H1 (cell line): ENCODE data around the gene SH3BP2. TPM values are rescaled to one million over a fixed set of nuclear protein-coding genes. Genes with fewer than 3 reads are reported as not detected.
A peak's percentile ranks its signal among the peaks of the same experiment; 100 is the strongest.

Experiments
- CTCF ChIA-PET: fragments of 300-600 bp; sonication (Branson Sonifier 250); formaldehyde crosslinking; loops from one replicate; lab custom pipeline; 2021; ENCODE audit not compliant: partially characterized antibody; lab: Charles Lee
- POLR2A ChIA-PET: fragments of 300-600 bp; sonication (Branson Sonifier 250); formaldehyde crosslinking; loops from one replicate; lab custom pipeline; 2021; ENCODE audit warnings: inconsistent platforms; ENCODE audit not compliant: partially characterized antibody; lab: Charles Lee
- DNase-seq, 2 experiments: peaks; one replicate each; pipeline versions ENCODE4 v3.0.0 to v3.0.0-alpha.2; 2010 to 2022; ENCODE audit warnings: low spot score in 2 of 2, low read depth in 1 of 2, mixed read lengths in 1 of 2
- FAIRE-seq: peaks from 2 replicates; lab custom pipeline; 2011; peaks lifted over from hg19 to GRCh38; lab: Jason Lieb, UNC
- H2AFZ ChIP-seq: 2 replicates; pipeline ENCODE4 v1.8.1; 2012; ENCODE audit warnings: low read length, inconsistent platforms
- H2AK5ac ChIP-seq: 2 replicates; pipeline ENCODE4 v1.6.1; 2013; ENCODE audit warnings: low read depth, low read length
- H2BK120ac ChIP-seq: replicated peaks from 2 replicates; pipeline ENCODE3; 2013; ENCODE audit warnings: low read depth, low read length, inconsistent platforms
- H2BK12ac ChIP-seq: 2 replicates; pipeline ENCODE4 v1.6.1; 2013; ENCODE audit warnings: low read depth, low read length
- H2BK15ac ChIP-seq: 2 replicates; pipeline ENCODE4 v1.6.1; 2013; ENCODE audit warnings: low read length
- H2BK20ac ChIP-seq: 2 replicates; pipeline ENCODE4 v1.6.1; 2013; ENCODE audit warnings: low read length
- H2BK5ac ChIP-seq: 2 replicates; pipeline ENCODE4 v1.6.1; 2013; ENCODE audit warnings: low read depth, low read length
- H3K14ac ChIP-seq: 2 replicates; pipeline ENCODE4 v1.6.1; 2013; ENCODE audit warnings: inconsistent platforms; ENCODE audit not compliant: insufficient read length
- H3K18ac ChIP-seq: 2 replicates; pipeline ENCODE4 v1.6.1; 2013; ENCODE audit warnings: low read length; ENCODE audit errors: extremely low read depth
- H3K23ac ChIP-seq: 2 replicates; pipeline ENCODE4 v1.6.1; 2013; ENCODE audit warnings: inconsistent platforms; ENCODE audit not compliant: insufficient read length
- H3K23me2 ChIP-seq: 2 replicates; pipeline ENCODE4 v1.6.1; 2013; ENCODE audit warnings: low read depth, low read length
- H3K27ac ChIP-seq: 2 replicates; pipeline ENCODE4 v1.6.1; 2011; ENCODE audit warnings: low read depth, low read length, inconsistent platforms
- H3K27me3 ChIP-seq, 4 experiments: replicated peaks in 1 of 4; 1 replicate in 1 of 4; 2 replicates in 3 of 4; pipeline versions ENCODE4 v1.6.1 to v1.8.1; 2011 to 2013; ENCODE audit warnings: low read length in 3 of 4, mild to moderate bottlenecking in 3 of 4, inconsistent platforms in 2 of 4, mixed read lengths in 2 of 4, moderate library complexity in 1 of 4; ENCODE audit not compliant: control insufficient read depth in 3 of 4, insufficient read depth in 3 of 4; ENCODE audit errors: extremely low read depth in 1 of 4
- H3K36me3 ChIP-seq, 4 experiments: 2 replicates each; pipeline versions ENCODE4 v1.6.1 to v1.8.1; 2011 to 2013; ENCODE audit warnings: mild to moderate bottlenecking in 4 of 4, low read length in 3 of 4, moderate library complexity in 2 of 4, control low read depth in 1 of 4, inconsistent platforms in 1 of 4; ENCODE audit not compliant: insufficient read depth in 4 of 4, control insufficient read depth in 2 of 4
- H3K4ac ChIP-seq: replicated peaks from 2 replicates; pipeline ENCODE3; 2013; ENCODE audit warnings: low read length, low read depth, mixed read lengths, inconsistent platforms; ENCODE audit not compliant: insufficient read length
- H3K4me1 ChIP-seq, 4 experiments: replicated peaks in 1 of 4; 1 replicate in 1 of 4; 2 replicates in 3 of 4; pipeline versions ENCODE4 v1.6.1 to v1.8.1; 2011 to 2013; ENCODE audit warnings: low read length in 3 of 4, inconsistent platforms in 2 of 4, mixed read lengths in 1 of 4; ENCODE audit not compliant: insufficient read depth in 4 of 4, control insufficient read depth in 3 of 4
- H3K4me2 ChIP-seq, 2 experiments: 2 replicates each; pipeline versions ENCODE4 v1.6.1 to v1.8.1; 2011 to 2013; ENCODE audit warnings: low read depth in 2 of 2, low read length in 2 of 2, control low read depth in 1 of 2, inconsistent platforms in 1 of 2, mild to moderate bottlenecking in 1 of 2; ENCODE audit not compliant: insufficient read depth in 1 of 2
- H3K4me3 ChIP-seq, 4 experiments: fragments of 200-600, 300-600 bp in 1 of 4; sonication (generic), shearing (Covaris generic), sonication (Bioruptor Twin) in 1 of 4; 2 replicates each; pipeline versions ENCODE4 v1.5.1 to v1.8.1; 2011 to 2016; ENCODE audit warnings: low read length in 4 of 4, low read depth in 3 of 4, control low read depth in 2 of 4, inconsistent platforms in 2 of 4, mild to moderate bottlenecking in 2 of 4, mixed read lengths in 1 of 4, moderate library complexity in 1 of 4; ENCODE audit not compliant: insufficient read depth in 2 of 4; ENCODE audit errors: extremely low read depth in 1 of 4
- H3K56ac ChIP-seq: replicated peaks from 2 replicates; pipeline ENCODE3; 2013; ENCODE audit warnings: low read depth, mild to moderate bottlenecking, mixed read lengths, low read length, inconsistent platforms; ENCODE audit not compliant: insufficient read length
- H3K79me1 ChIP-seq: 2 replicates; pipeline ENCODE4 v1.6.1; 2013; ENCODE audit warnings: low read depth, low read length, control low read depth
- H3K79me2 ChIP-seq, 2 experiments: 2 replicates each; pipeline versions ENCODE4 v1.6.1 to v1.8.1; 2012 to 2013; ENCODE audit warnings: low read length in 2 of 2, mild to moderate bottlenecking in 2 of 2, inconsistent platforms in 1 of 2; ENCODE audit not compliant: insufficient read depth in 2 of 2, control insufficient read depth in 1 of 2
- H3K9ac ChIP-seq, 4 experiments: replicated peaks in 1 of 4; 1 replicate in 1 of 4; 2 replicates in 3 of 4; pipeline versions ENCODE4 v1.6.1 to v1.8.1; 2011 to 2013; ENCODE audit warnings: low read depth in 3 of 4, low read length in 3 of 4, control low read depth in 2 of 4, mild to moderate bottlenecking in 2 of 4, moderate library complexity in 2 of 4, inconsistent platforms in 1 of 4; ENCODE audit errors: extremely low read depth in 1 of 4
- H3K9me3 ChIP-seq, 2 experiments: 2 replicates each; pipeline versions ENCODE4 v1.6.1 to v1.8.1; 2012 to 2013; ENCODE audit warnings: mild to moderate bottlenecking in 2 of 2, moderate library complexity in 2 of 2, control low read depth in 1 of 2, inconsistent platforms in 1 of 2, low read depth in 1 of 2, low read length in 1 of 2, mixed read lengths in 1 of 2; ENCODE audit not compliant: insufficient read depth in 2 of 2
- H4K20me1 ChIP-seq, 2 experiments: replicated peaks in 1 of 2; 2 replicates each; pipeline versions ENCODE3 to v1.8.1; 2011 to 2013; ENCODE audit warnings: inconsistent platforms in 2 of 2, low read length in 2 of 2, mild to moderate bottlenecking in 1 of 2; ENCODE audit not compliant: insufficient read depth in 2 of 2, control insufficient read depth in 1 of 2
- H4K5ac ChIP-seq: 2 replicates; pipeline ENCODE4 v1.6.1; 2013; ENCODE audit warnings: low read length, low read depth, mixed read lengths, inconsistent platforms; ENCODE audit not compliant: insufficient read length
- H4K8ac ChIP-seq: 2 replicates; pipeline ENCODE4 v1.8.0; 2013; ENCODE audit warnings: mild to moderate bottlenecking, moderate library complexity, low read length, inconsistent platforms; ENCODE audit not compliant: insufficient read depth; ENCODE audit errors: extremely low read depth
- H4K91ac ChIP-seq: replicated peaks from 2 replicates; pipeline ENCODE3; 2013; ENCODE audit warnings: low read length, mixed read lengths, inconsistent platforms; ENCODE audit not compliant: insufficient read length
- GABPA ChIP-seq: IDR thresholded peaks from 2 replicates; pipeline ENCODE4 v1.6.1; 2011; ENCODE audit warnings: mild to moderate bottlenecking, low read length, moderate library complexity, borderline replicate concordance; ENCODE audit not compliant: insufficient read depth
- GTF2F1 ChIP-seq: IDR thresholded peaks from 2 replicates; pipeline ENCODE4 v1.6.1; 2012; ENCODE audit warnings: low read depth, low read length, improper control_type of control experiment, borderline replicate concordance
- KDM4A ChIP-seq: IDR thresholded peaks from one replicate; pipeline ENCODE4 v1.7.1; 2012; ENCODE audit warnings: low read depth, mild to moderate bottlenecking, moderate library complexity, low read length, inconsistent platforms; ENCODE audit not compliant: severe bottlenecking
- NANOG ChIP-seq: IDR thresholded peaks from 2 replicates; pipeline ENCODE4 v1.6.1; 2011; ENCODE audit warnings: low read length, low read depth, mild to moderate bottlenecking, inconsistent platforms; ENCODE audit not compliant: insufficient read depth, poor library complexity, severe bottlenecking
- SP4 ChIP-seq: IDR thresholded peaks from 2 replicates; pipeline ENCODE4 v1.6.1; 2012; ENCODE audit warnings: low read length, inconsistent platforms
- YY1 ChIP-seq: IDR thresholded peaks from 2 replicates; pipeline ENCODE4 v1.6.1; 2011; ENCODE audit warnings: low read depth, mild to moderate bottlenecking, low read length
- WGBS, 2 experiments: shearing (Covaris generic) in 1 of 2; methylation state at CpG; one replicate each; pipeline versions ENCODE4 v1.1.6 to v1.1.7; 2013 to 2015; ENCODE audit warnings: low lambda C conversion rate in 2 of 2, mixed read lengths in 2 of 2, inconsistent platforms in 1 of 2, low coverage in 1 of 2, missing lambda C conversion rate in 1 of 2; ENCODE audit not compliant: insufficient replicate concordance in 2 of 2, insufficient coverage in 1 of 2, insufficient read length in 1 of 2; ENCODE audit errors: extremely low coverage in 1 of 2, missing lambda C conversion rate in 1 of 2; 5-methylcytosine and 5-hydroxymethylcytosine counted together
- polyA plus RNA-seq, 7 experiments: library from polyadenylated mRNA; depleted of rRNA in 3 of 7; stranded (reverse) in 5 of 7; unstranded in 2 of 7; fragments of >200 nt in 5 of 7; fragments of 200-250 nt in 2 of 7; gene quantifications; 1 replicate in 5 of 7; 2 replicates in 1 of 7; 4 replicates in 1 of 7; pipeline versions ENCODE4 v1.2.1 to v1.2.3, GENCODE V29; 2011 to 2013; ENCODE audit warnings: missing spikeins in 2 of 7, mixed read lengths in 2 of 7
- total RNA-seq: library from RNA; stranded (reverse); fragmentation: NEBNext Ultra II Directional; extraction: Animal tissue kit (Norgen Biotek cat#: 25700); gene quantifications from 2 replicates; pipeline ENCODE4 v1.2.1, GENCODE V29; 2021
- TF ChIP-seq, protein P1 (sequence below): IDR thresholded peaks from 2 replicates; pipeline ENCODE4 v1.6.1; 2011; ENCODE audit warnings: low read length, improper control_type of control experiment

SH3BP2 gene
- total and polyA plus RNA-seq, 2 of the 8 experiments (the other 6 are each of a cell fraction or from before 2014, with no cell fraction given): 27.4 to 31.4 TPM

DNA sequence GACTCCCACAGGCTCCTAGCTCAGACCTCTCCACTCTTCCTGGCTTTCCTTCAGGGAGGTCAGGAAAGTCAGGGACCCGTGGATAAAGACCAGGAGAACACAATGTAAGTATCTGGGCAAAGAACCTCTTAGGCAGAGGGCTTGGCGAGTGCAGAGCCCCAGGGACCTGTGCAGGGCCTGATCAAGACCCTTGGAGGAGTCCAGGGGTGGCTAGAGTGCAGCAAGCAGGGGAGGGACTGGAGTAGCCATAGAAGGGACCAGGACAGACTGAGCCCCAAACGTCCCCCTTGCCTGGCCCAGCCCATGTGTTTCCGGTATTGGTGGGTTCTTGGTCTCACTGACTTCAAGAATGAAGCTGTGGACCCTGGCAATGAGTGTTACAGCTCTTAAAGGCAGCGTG lies 30.8 kb upstream of the SH3BP2 start:
- FAIRE-seq (no peak), DNase-seq (no peak)
- no peak overlapping the region for H2AFZ ChIP-seq
- H3K36me3 ChIP-seq: no peaks in the 10 kb centered on the region
- 82% methylated on average over 5 of the region's 5 CpGs; no CpG with 5 or more reads in 1 of the 2 experiments for WGBS, 2 experiments
- no peak overlapping the region for H4K8ac ChIP-seq
- ChIA-PET POLR2A (interaction anchor here (1.0 to 6.7 kb wide), 8 partner anchors 16 to 181 kb away, joined by 3 to 29 read pairs (median 4); no protein-coding TSS in a partner anchor), CTCF (interaction anchor here (0.6 to 1.8 kb wide), 8 partner anchors 9 to 194 kb away, joined by 3 to 6 read pairs (median 3); no protein-coding TSS in a partner anchor)
- H3K9ac ChIP-seq: no peak overlapping the region
- no peak overlapping the region for H3K27ac ChIP-seq
- H3K23ac ChIP-seq: no peak overlapping the region
- no peaks in the 10 kb centered on the region for H3K9me3 ChIP-seq
- H2AK5ac ChIP-seq: no peak overlapping the region
- 0 out of 2 replicates have a peak overlapping the region, but pooled peaks have one; percentile 25 for H2BK15ac ChIP-seq
- no peaks in the 10 kb centered on the region; a peak in 2 of 7 replicates for H3K4me1 ChIP-seq
- H3K23me2 ChIP-seq: no peaks in the 10 kb centered on the region; the same call in 1 of the 2 replicates
- H3K56ac ChIP-seq: no peak overlapping the region
- H2BK120ac ChIP-seq: no peak overlapping the region
- no peak for TF ChIP-seq YY1
- TF ChIP-seq KDM4A: no peak
- no peak for TF ChIP-seq GTF2F1
- TF ChIP-seq, protein P1, sequence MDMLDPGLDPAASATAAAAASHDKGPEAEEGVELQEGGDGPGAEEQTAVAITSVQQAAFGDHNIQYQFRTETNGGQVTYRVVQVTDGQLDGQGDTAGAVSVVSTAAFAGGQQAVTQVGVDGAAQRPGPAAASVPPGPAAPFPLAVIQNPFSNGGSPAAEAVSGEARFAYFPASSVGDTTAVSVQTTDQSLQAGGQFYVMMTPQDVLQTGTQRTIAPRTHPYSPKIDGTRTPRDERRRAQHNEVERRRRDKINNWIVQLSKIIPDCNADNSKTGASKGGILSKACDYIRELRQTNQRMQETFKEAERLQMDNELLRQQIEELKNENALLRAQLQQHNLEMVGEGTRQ: no peak
- TF ChIP-seq GABPA: no peak
- TF ChIP-seq NANOG: no peak
- TF ChIP-seq SP4: no peak
- no peak overlapping the region for H3K4me3 ChIP-seq
- H3K27me3 ChIP-seq: peaks cover 0 to 2% (median under 1%) of the 10 kb centered on the region in 4 experiments; a peak in 1 of 7 replicates
- no peak overlapping the region for H2BK5ac ChIP-seq
- no peaks in the 10 kb centered on the region for H4K20me1 ChIP-seq
- no peak overlapping the region for H3K18ac ChIP-seq
- peak overlapping the region; percentile 3 for H4K91ac ChIP-seq
- no peaks in the 10 kb centered on the region for H3K79me2 ChIP-seq
- no peak overlapping the region for H3K14ac ChIP-seq
- 0 out of 2 replicates have a peak overlapping the region, but pooled peaks have one; percentile 35 for H2BK12ac ChIP-seq
- no peak overlapping the region for H4K5ac ChIP-seq
- H2BK20ac ChIP-seq: no peak overlapping the region
- H3K4me2 ChIP-seq: no peak overlapping the region
- H3K4ac ChIP-seq: no peak overlapping the region
- H3K79me1 ChIP-seq: no peaks in the 10 kb centered on the region
